ENCODE measurements around the gene MYBPC1. TPM values are rescaled to one million over a fixed set of nuclear protein-coding genes. Genes with fewer than 3 reads are reported as not detected.
"Not testable (repeated sequence)": the region's sequence is repeated elsewhere in the genome, so short reads cannot be mapped to it uniquely, and the experiment has no call there.

MYBPC1 gene
- total and polyA plus RNA-seq, 8 donors, result 0.08 to 13.6 (median 0.35) TPM; not detected in 2

DNA sequence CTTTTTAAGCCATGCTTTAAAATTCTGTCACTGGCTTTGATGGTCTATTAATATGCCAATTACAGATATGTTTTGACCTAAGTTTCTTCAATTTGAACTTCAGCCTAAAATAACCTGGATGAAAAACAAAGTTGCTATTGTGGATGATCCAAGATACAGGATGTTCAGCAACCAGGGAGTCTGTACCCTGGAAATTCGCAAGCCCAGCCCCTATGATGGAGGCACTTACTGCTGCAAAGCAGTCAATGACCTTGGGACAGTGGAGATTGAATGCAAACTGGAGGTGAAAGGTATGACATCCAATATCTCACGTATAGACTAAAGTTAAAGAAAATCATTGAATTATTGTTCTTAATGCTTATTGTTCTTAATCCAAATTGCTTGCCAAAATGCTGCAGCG, 85.5 kb downstream of the MYBPC1 start:
- TF ChIP-seq, protein P1, sequence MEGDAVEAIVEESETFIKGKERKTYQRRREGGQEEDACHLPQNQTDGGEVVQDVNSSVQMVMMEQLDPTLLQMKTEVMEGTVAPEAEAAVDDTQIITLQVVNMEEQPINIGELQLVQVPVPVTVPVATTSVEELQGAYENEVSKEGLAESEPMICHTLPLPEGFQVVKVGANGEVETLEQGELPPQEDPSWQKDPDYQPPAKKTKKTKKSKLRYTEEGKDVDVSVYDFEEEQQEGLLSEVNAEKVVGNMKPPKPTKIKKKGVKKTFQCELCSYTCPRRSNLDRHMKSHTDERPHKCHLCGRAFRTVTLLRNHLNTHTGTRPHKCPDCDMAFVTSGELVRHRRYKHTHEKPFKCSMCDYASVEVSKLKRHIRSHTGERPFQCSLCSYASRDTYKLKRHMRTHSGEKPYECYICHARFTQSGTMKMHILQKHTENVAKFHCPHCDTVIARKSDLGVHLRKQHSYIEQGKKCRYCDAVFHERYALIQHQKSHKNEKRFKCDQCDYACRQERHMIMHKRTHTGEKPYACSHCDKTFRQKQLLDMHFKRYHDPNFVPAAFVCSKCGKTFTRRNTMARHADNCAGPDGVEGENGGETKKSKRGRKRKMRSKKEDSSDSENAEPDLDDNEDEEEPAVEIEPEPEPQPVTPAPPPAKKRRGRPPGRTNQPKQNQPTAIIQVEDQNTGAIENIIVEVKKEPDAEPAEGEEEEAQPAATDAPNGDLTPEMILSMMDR (IDR thresholded peaks at IDR 0.05), result no peak
- intact Hi-C loops (cut with DNase I), result no loop called here
- Histone ChIP-seq H3K9me3 (no peaks in the 10 kb centered on the region), H3K27ac (no peak overlapping the region), H3K36me3 (no peaks in the 10 kb centered on the region), H3K4me1 (no peaks in the 10 kb centered on the region), H3K4me3 (no peak overlapping the region), H3K27me3 (no peaks in the 10 kb centered on the region)
- ATAC-seq (no peak), DNase-seq (no peak), FAIRE-seq (no peak)
- 57 to 65% methylated on average over 3 of the region's 3 CpGs for WGBS, 2 donors

DNA sequence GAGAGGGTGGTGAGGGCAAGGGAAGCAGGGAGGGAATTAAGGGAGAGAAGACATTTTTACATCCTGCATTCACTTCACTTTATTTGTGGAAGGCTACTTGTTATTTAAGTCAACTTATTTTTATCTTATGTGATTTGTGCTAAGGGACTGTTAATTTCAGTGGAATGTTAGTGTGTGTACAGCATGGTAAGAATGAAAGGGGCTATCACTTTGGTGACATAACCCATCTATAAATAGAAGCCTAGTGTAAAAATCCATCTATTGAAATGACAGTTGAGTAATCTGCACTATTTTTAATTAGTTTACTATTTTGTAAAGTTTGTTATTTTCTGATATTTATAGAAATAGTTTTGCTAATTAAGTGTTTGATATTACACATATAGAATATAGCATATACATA, 85.9 kb downstream of the MYBPC1 start:
- ATAC-seq, result no peak
- intact Hi-C loops (cut with DNase I), result no loop called here
- H3K4me3 ChIP-seq, result no peak overlapping the region
- no peak for DNase-seq
- no peak for FAIRE-seq
- no peaks in the 10 kb centered on the region for H3K36me3 ChIP-seq
- no peaks in the 10 kb centered on the region for H3K27me3 ChIP-seq
- TF ChIP-seq, protein P1 (IDR thresholded peaks at IDR 0.05), result no peak
- H3K27ac ChIP-seq, result no peak overlapping the region
- no peaks in the 10 kb centered on the region for H3K9me3 ChIP-seq
- no peaks in the 10 kb centered on the region for H3K4me1 ChIP-seq

- intact Hi-C loops (cut with DNase I); H3K27me3 ChIP-seq; H3K9me3 ChIP-seq; H3K4me3 ChIP-seq; H3K4me1 ChIP-seq; H3K27ac ChIP-seq; ATAC-seq; DNase-seq; FAIRE-seq; H3K36me3 ChIP-seq: not testable (repeated sequence)
- 85 to 88% methylated on average over 6 of the region's 6 CpGs for WGBS, 2 donors
Measured at GRCh38 chr12:101681627-101682026, 86.9 kb downstream of the MYBPC1 start.

GRCh38 chr12:101685092-101685491, 90.3 kb downstream of the MYBPC1 start:
- no peaks in the 10 kb centered on the region for H3K4me1 ChIP-seq
- TF ChIP-seq, protein P1 (IDR thresholded peaks at IDR 0.05), result no peak
- ATAC-seq (no peak), FAIRE-seq (no peak), DNase-seq (no peak)
- H3K9me3 ChIP-seq, result no peaks in the 10 kb centered on the region
- no peaks in the 10 kb centered on the region for H3K27me3 ChIP-seq
- no peak overlapping the region for H3K27ac ChIP-seq
- H3K36me3 ChIP-seq, result no peaks in the 10 kb centered on the region
- intact Hi-C loops (cut with DNase I), result no loop called here
- WGBS, 2 donors, result 71 to 83% methylated on average over 1 of the region's 1 CpG
- no peak overlapping the region for H3K4me3 ChIP-seq

DNA sequence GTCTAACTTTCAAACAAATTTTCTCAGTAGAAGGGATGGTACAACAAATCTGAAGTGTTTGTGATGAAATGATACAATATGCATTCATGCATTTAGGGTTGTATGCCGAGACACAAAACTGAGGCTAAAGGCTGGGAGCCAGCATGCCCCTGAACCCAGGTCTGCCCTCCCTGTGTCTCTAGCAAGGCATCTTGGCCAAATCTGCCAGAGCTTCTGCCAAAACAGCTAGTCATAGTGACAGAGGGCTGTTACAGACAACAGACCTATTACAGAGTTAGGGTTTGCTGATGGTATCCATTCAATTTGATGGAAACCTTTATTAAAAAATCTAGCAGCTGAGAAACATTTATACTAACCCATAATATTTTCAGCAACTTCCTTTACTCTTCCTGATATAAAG, 91.4 kb downstream of the MYBPC1 start:
- Histone ChIP-seq H3K9me3 (no peaks in the 10 kb centered on the region), H3K27me3 (no peaks in the 10 kb centered on the region), H3K27ac (no peak overlapping the region), H3K4me3 (no peak overlapping the region), H3K36me3 (no peaks in the 10 kb centered on the region), H3K4me1 (no peaks in the 10 kb centered on the region)
- WGBS, 2 donors, result 92 to 100% methylated on average over 1 of the region's 1 CpG
- intact Hi-C loops (cut with DNase I), result no loop called here
- DNase-seq (no peak), ATAC-seq (no peak), FAIRE-seq (no peak)
- TF ChIP-seq, protein P1 (IDR thresholded peaks at IDR 0.05), result no peak
